Measurements from ENCODE around the gene ZBTB8A.

The ZBTB8A gene

DNA sequence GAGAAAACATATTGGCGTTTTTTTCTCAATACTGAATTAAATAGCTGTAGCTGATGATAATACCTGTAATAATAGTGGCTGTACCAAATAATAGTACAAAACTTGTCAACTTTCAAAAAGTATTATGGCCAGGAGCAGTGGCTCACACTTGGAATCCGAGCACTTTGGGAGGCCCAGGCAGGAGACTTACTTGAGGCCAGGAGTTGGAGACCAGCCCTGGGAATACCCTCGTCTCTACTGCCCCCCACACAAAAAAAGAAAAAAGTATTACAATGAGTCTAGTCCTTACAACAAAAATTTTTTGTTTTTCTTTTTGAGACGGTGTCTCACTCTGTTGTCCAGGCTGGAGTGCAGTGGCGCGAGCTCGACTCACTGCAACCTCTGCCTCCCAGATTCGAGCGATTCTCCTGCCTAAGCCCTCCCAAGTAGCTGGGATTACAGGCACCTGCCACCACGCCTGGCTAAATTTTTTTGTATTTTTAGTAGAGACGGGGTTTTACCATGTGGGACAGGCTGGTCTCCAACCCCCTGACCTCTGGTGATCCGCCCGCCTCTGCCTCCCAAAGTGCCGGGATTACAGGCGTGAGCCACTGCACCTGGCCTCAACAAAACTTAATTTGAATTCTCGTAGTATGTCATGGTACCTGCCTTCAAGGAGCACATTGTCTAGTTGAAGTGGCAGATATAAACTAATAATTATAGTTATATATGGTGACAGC lies 113.2 kb downstream of the ZBTB8A start:
- no peak for DNase-seq (ENCODE audit: low spot score)
